GM18526 (cell line): ENCODE data around the gene KCNQ4.

Experiments
- POLR2A ChIP-seq: IDR thresholded peaks from 3 replicates; pipeline ENCODE4 v1.6.1; 2011; ENCODE audit not compliant: insufficient read length; ENCODE audit errors: extremely low read depth

KCNQ4 gene

DNA sequence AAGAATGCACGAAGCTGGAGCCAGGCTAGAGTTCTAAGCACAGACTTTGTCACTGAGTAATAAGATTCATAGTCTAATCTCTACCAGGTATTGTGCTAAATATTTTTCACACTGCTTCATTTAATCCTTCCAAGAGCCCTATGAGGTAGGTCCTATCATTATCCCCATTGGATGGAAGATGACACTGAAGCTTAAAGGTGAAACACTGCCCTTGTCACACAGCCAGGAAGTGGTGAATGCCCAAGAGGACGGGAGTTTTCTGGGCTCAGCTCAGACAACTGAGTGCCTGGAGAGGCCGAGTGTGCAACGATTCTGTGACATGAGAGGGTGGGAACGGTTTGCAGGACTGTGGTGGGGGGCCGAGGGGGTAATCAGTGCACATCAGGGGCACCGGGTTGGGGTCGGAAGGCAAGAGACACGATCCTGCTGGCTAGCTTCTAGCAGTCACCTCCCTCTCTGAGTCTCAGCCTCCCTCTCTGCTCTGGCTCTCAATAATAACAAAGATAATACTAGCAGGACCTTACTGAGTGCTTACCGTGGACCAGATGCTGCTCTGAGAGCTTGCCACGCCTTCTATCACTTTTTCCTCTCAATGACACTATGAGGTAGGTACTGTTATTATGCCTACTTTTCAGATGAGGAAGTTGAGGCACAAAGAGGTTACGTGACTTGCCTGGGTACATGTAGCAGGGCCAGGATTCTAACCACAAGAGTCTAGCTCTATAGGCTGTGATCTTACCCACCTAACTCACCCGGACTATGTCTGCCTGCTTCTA lies 12.4 kb downstream of the KCNQ4 start:
- no peak for TF ChIP-seq POLR2A

DNA sequence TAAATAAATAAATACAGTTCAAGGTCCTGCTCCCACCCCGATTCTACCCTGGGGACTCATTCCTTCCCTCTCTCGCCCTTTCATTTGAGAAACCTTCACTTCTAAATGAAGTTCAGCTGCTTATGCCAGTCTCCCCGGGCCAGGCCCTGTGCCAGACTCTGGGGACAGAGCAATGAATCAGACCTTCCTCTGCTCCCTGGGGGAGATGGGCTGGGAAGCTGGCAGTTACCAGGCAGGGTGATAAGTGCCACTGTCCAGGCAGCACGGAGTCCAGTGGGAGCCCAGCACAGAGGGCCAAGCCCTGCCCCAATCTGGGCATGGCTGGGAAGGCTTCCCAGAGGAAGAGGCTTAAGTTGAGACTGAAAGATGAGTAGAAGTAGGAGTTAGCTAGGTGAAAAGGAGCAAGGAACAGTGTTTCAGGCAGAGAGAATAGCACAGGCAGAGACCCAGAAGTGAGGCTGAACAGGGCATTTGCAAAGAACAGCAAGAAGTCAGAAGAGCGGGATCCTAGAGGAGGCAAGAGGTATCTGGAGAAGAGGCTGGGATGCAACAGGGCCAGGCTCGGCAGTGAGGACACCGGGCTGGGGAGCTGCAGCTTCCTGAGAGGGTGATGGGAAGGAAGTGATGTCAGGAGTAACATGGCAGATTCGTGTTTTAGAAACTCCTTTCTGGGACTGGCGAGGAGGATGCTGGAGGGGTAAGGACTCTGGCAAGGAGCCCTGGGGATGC lies 13.5 kb downstream of the KCNQ4 start:
- TF ChIP-seq POLR2A = no peak

- TF ChIP-seq POLR2A = no peak
These were observed 14.1 kb downstream of the KCNQ4 start for GRCh38 chr1:40797668-40798010.

GRCh38 chr1:40798366-40799281 lies 15.0 kb downstream of the KCNQ4 start:
- no peak for TF ChIP-seq POLR2A

- TF ChIP-seq POLR2A = no peak
These were observed 15.8 kb downstream of the KCNQ4 start for GRCh38 chr1:40799351-40799867.

GRCh38 chr1:40801742-40802077 lies 18.1 kb downstream of the KCNQ4 start:
- no peak for TF ChIP-seq POLR2A

DNA sequence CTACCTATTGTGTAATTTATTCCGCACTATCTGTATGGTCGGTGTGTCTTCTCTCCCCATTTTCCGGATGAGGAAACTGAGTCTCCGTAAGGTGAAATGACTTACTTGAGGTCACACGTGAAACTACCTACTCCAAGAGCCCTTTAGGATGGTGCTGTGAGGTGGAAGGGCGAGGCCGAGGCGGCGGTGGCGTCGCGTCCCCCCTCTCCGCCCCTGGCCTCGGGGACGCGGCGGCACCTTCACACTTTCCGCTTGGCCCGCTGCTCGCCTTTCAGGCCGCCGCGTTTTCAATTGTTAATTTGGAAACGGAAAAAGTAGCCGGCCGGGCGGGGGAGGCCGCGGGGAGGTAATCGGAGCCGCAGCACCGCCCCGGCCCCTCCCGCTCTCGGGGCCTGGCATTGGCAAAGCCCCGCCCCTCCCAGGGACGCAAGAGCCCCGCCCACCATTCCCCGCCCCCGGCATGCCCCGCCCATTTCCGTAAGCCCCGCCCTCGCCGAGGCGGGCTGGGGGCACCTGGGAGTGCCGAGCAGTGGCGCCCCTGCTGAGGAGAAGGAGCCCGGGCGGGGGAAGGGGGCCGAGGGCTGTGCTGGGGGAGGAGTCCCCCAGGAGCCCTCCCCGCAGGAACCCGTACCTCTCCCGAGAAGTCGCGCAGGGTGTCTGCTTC lies 18.6 kb downstream of the KCNQ4 start:
- TF ChIP-seq POLR2A = no peak

- no peak for TF ChIP-seq POLR2A
These were observed 19.1 kb downstream of the KCNQ4 start for GRCh38 chr1:40802742-40803113.

GRCh38 chr1:40803447-40803846 lies 19.9 kb downstream of the KCNQ4 start:
- TF ChIP-seq POLR2A = no peak

DNA sequence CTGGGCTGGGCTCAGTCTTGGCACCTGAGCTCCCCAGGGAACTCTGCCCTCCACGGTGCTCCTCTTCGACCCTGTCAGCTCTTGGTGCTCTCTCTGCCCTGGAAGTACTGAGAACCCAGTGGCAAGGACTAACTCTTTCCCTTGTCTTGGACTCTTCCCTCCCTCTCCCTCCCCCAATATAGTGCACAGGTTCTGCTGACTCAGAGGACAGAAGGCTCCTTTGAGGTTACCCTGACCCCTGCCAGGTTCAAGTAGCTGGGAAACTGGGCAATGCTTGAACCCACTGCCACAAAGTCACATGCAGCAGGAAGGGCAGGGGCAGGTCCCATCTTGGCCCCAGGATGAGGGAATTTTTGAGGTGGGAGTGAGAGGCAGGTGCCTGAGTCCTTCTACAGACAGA lies 20.3 kb downstream of the KCNQ4 start:
- TF ChIP-seq POLR2A = no peak

GRCh38 chr1:40806240-40806639 lies 22.7 kb downstream of the KCNQ4 start:
- no peak for TF ChIP-seq POLR2A

DNA sequence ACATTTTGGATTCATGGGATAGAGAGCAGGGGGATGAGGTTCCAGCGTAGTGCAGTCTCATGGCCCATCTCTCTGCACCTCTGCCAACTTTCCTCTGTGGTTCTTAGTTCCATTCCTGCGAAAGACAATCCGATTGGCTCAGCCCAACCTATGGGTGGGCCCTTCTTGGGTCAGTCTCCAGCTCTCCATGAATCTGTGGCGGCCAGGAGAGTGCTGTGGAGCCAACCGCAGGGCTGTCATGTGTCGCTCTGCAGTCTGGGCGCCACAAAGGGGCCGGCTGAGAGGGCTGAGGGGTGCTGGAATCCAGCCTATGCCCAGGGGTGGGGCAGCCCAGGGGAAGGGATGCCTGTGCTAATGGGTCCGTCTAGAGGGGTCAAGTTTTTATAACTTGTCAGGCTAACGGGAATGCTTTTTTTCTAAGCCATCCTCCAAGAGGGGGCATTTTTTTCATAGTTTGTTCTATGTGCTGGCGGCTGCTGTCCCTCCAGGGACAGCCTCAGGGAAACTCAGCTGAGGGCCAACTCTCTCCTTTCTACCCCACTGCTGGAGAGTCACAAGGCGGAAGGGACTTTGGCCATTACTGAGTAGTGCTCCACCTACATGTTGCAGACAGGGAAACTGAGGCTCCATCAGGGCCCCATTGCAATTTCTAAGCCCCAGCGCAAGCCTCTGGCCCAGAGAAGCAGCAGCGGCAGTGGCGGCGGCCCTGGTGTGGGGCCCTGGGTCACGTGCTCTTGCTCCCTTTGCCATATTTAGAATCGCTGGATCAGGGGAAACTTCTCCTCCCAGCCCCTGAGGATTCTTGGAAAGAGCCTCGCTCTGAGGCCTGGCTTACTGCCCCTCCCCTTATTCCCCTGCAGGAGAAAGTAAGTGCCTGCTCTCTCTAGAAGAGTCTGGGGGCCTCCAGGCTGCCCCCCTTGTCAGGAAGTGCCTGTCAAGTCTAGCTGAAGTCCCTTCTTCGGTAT lies 23.4 kb downstream of the KCNQ4 start:
- no peak for TF ChIP-seq POLR2A

- TF ChIP-seq POLR2A = no peak
These were observed 24.4 kb downstream of the KCNQ4 start for GRCh38 chr1:40808002-40808401.

DNA sequence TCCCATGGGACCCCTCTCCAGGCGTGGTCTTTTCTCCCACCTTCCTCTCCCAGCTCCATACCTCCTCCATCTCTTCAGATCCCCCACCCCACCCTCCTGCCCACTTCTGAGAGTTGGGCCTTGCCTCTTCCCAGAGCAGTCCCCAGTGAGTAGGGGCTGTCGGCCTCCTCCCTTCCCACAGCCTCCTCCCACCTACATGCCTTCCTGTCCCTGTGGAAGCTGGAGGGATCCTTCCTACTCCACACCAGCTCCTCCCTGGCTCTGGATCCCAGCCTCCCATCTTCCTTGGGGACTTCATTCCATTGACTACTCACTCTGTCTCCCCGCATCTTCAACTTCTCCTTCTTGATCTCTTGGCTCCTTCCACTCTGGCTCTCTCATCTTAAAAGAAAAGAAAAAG lies 24.9 kb downstream of the KCNQ4 start:
- no peak for TF ChIP-seq POLR2A
